SK-N-SH treated with all-trans-retinoic acid at 6 μM for 48 hours (cell line): Measurements from ENCODE around the gene TRAPPC10.

Source experiments
- ATAC-seq: fragments of 200-7000 bp; cut with Tn5 transposase; 3 replicates; pipeline ENCODE4 v1.9.1; 2020; ENCODE audit warnings: mild to moderate bottlenecking, moderate library complexity
- ARNTL ChIP-seq: fragments of 450-650 bp; formaldehyde crosslinking; IDR thresholded peaks from 2 replicates; pipeline ENCODE4 v1.5.0; 2020; ENCODE audit warnings: low read depth, mild to moderate bottlenecking, moderate library complexity, borderline replicate concordance
- BACH2 ChIP-seq: fragments of 250-450 bp; sonication (Bioruptor Pico); IDR thresholded peaks from 2 replicates; pipeline ENCODE4 v1.9.0; 2021; ENCODE audit warnings: mild to moderate bottlenecking, borderline replicate concordance
- CREB5 ChIP-seq: fragments of 250-450 bp; sonication (Bioruptor Pico); IDR thresholded peaks from 2 replicates; pipeline ENCODE4 v1.5.1; 2020; ENCODE audit warnings: low read depth, mild to moderate bottlenecking, moderate library complexity
- CSDC2 ChIP-seq: fragments of 250-450 bp; sonication (Bioruptor Pico); IDR thresholded peaks from 2 replicates; pipeline ENCODE4 v1.5.0; 2020; ENCODE audit warnings: mild to moderate bottlenecking, moderate library complexity
- ESRRG ChIP-seq: fragments of 250-450 bp; sonication (Bioruptor Pico); IDR thresholded peaks from 2 replicates; pipeline ENCODE4 v1.6.1; 2021; ENCODE audit warnings: mild to moderate bottlenecking
- GLIS3 ChIP-seq: fragments of 250-450 bp; sonication (Bioruptor Pico); IDR thresholded peaks from 2 replicates; pipeline ENCODE4 v1.5.0; 2020; ENCODE audit warnings: mild to moderate bottlenecking, moderate library complexity
- ISL1 ChIP-seq: fragments of 250-450 bp; sonication (Bioruptor Pico); IDR thresholded peaks from 2 replicates; pipeline ENCODE4 v2.1.2; 2022; ENCODE audit warnings: mild to moderate bottlenecking, moderate library complexity
- OSR1 ChIP-seq: fragments of 250-450 bp; sonication (Bioruptor Pico); IDR thresholded peaks from 2 replicates; pipeline ENCODE4 v1.8.0; 2022; ENCODE audit warnings: moderate library complexity, mild to moderate bottlenecking, inconsistent platforms
- PATZ1 ChIP-seq: fragments of 250-450 bp; sonication (Bioruptor Pico); IDR thresholded peaks from 2 replicates; pipeline ENCODE4 v1.8.0; 2020; ENCODE audit warnings: mild to moderate bottlenecking, moderate library complexity, borderline replicate concordance
- POU6F1 ChIP-seq: fragments of 250-450 bp; sonication (Bioruptor Pico); IDR thresholded peaks from 2 replicates; pipeline ENCODE4 v1.8.0; 2021; ENCODE audit warnings: low read depth, mild to moderate bottlenecking, moderate library complexity, borderline replicate concordance
- PPARA ChIP-seq: fragments of 250-450 bp; sonication (Bioruptor Pico); IDR thresholded peaks from 2 replicates; pipeline ENCODE4 v1.5.0; 2020; ENCODE audit warnings: mild to moderate bottlenecking, borderline replicate concordance
- RARB ChIP-seq: fragments of 250-450 bp; sonication (Bioruptor Pico); IDR thresholded peaks from 2 replicates; pipeline ENCODE4 v1.8.0; 2021; ENCODE audit warnings: mild to moderate bottlenecking, moderate library complexity
- SNAI2 ChIP-seq: fragments of 250-450 bp; sonication (Bioruptor Pico); IDR thresholded peaks from 2 replicates; pipeline ENCODE4 v1.5.0; 2020; ENCODE audit warnings: mild to moderate bottlenecking, moderate library complexity
- TCF4 ChIP-seq: fragments of 250-450 bp; sonication (Bioruptor Pico); IDR thresholded peaks from 2 replicates; pipeline ENCODE4 v1.8.0; 2021; ENCODE audit warnings: mild to moderate bottlenecking, moderate library complexity, borderline replicate concordance
- TOX ChIP-seq: fragments of 250-450 bp; sonication (Bioruptor Pico); IDR thresholded peaks from 2 replicates; pipeline ENCODE4 v1.8.0; 2021; ENCODE audit warnings: mild to moderate bottlenecking, moderate library complexity, borderline replicate concordance
- TSHZ2 ChIP-seq: fragments of 250-450 bp; sonication (Bioruptor Pico); IDR thresholded peaks from 2 replicates; pipeline ENCODE4 v1.5.0; 2020; ENCODE audit warnings: mild to moderate bottlenecking, moderate library complexity
- ZC3H10 ChIP-seq: fragments of 250-450 bp; sonication (Bioruptor Pico); IDR thresholded peaks from 2 replicates; pipeline ENCODE4 v1.5.1; 2021; ENCODE audit warnings: mild to moderate bottlenecking, moderate library complexity
- ZFP3 ChIP-seq: fragments of 250-450 bp; sonication (Bioruptor Pico); IDR thresholded peaks from 2 replicates; pipeline ENCODE4 v1.5.0; 2020; ENCODE audit warnings: mild to moderate bottlenecking, moderate library complexity
- ZFP30 ChIP-seq: fragments of 450-650 bp; formaldehyde crosslinking; IDR thresholded peaks from 2 replicates; pipeline ENCODE4 v1.5.0; 2022; ENCODE audit warnings: mild to moderate bottlenecking, moderate library complexity
- ZNF565 ChIP-seq: fragments of 450-650 bp; formaldehyde crosslinking; conservative IDR thresholded peaks from 2 replicates; pipeline ENCODE4 v1.5.0; 2020; ENCODE audit warnings: low read depth, mild to moderate bottlenecking, moderate library complexity
- ZNF70 ChIP-seq: fragments of 450-650 bp; formaldehyde crosslinking; IDR thresholded peaks from 2 replicates; pipeline ENCODE4 v1.5.0; 2020; ENCODE audit warnings: mild to moderate bottlenecking, moderate library complexity
- ZNF8 ChIP-seq: fragments of 450-650 bp; formaldehyde crosslinking; IDR thresholded peaks from 2 replicates; pipeline ENCODE4 v1.5.0; 2020; ENCODE audit warnings: mild to moderate bottlenecking, moderate library complexity

The TRAPPC10 gene

GRCh38 chr21:44090325-44090724, 78.2 kb downstream of the TRAPPC10 start:
- ATAC-seq: no peak
- TF ChIP-seq ZNF8 (no peak), BACH2 (CRISPR knock-in tag) (no peak), GLIS3 (no peak), OSR1 (CRISPR knock-in tag) (no peak), ZFP3 (CRISPR knock-in tag) (no peak), RARB (CRISPR knock-in tag) (no peak), PATZ1 (CRISPR knock-in tag) (no peak), ESRRG (no peak), ZC3H10 (no peak), TSHZ2 (CRISPR knock-in tag) (no peak), TCF4 (no peak), CREB5 (CRISPR knock-in tag) (no peak), ISL1 (no peak), POU6F1 (CRISPR knock-in tag) (no peak), CSDC2 (CRISPR knock-in tag) (no peak), ZFP30 (CRISPR knock-in tag) (no peak), SNAI2 (CRISPR knock-in tag) (no peak), ZNF70 (CRISPR knock-in tag) (no peak)
- TF ChIP-seq, all 23 proteins: peak for 0

- no peak for ATAC-seq
- TF ChIP-seq PPARA (CRISPR knock-in tag) (no peak), BACH2 (CRISPR knock-in tag) (no peak), TOX (CRISPR knock-in tag) (no peak), ISL1 (no peak), OSR1 (CRISPR knock-in tag) (no peak), TSHZ2 (CRISPR knock-in tag) (no peak), ARNTL (CRISPR knock-in tag) (no peak), ZFP30 (CRISPR knock-in tag) (no peak), TCF4 (no peak), ESRRG (no peak), ZNF70 (CRISPR knock-in tag) (no peak), SNAI2 (CRISPR knock-in tag) (no peak)
Measured at GRCh38 chr21:44092211-44092610, 80.1 kb downstream of the TRAPPC10 start.

- no peak for TF ChIP-seq PPARA (CRISPR knock-in tag)
- no peak for TF ChIP-seq GLIS3
- TF ChIP-seq SNAI2 (CRISPR knock-in tag): no peak
- no peak for TF ChIP-seq ARNTL (CRISPR knock-in tag)
- TF ChIP-seq CREB5 (CRISPR knock-in tag): no peak
- no peak for TF ChIP-seq ISL1
- no peak for TF ChIP-seq RARB (CRISPR knock-in tag)
- no peak for TF ChIP-seq ZNF70 (CRISPR knock-in tag)
- TF ChIP-seq ZNF8: no peak
- no peak for TF ChIP-seq ZNF565 (CRISPR knock-in tag)
- TF ChIP-seq ZC3H10: no peak
- TF ChIP-seq TSHZ2 (CRISPR knock-in tag): no peak
- no peak for TF ChIP-seq ESRRG
- TF ChIP-seq, all 23 proteins: peak for 0
- ATAC-seq: no peak
Measured at GRCh38 chr21:44093761-44094160, 81.7 kb downstream of the TRAPPC10 start.
